Neuronal stem cell (in vitro differentiated cells): Measurements from ENCODE around the gene SLC39A11.

Experiments used
- DNase-seq: peaks from one replicate; pipeline ENCODE4 v3.0.0-alpha.2; 2013; ENCODE audit warnings: low spot score
- H2AFZ ChIP-seq: one replicate; pipeline ENCODE4 v1.6.1; 2013; ENCODE audit warnings: mild to moderate bottlenecking, low read length, inconsistent platforms
- H2AK5ac ChIP-seq: 2 replicates; pipeline ENCODE4 v1.6.1; 2013; ENCODE audit warnings: low read depth, mild to moderate bottlenecking, inconsistent platforms, low read length, moderate library complexity, mixed read lengths
- H2BK120ac ChIP-seq: 2 replicates; pipeline ENCODE4 v1.6.1; 2013; ENCODE audit warnings: low read depth, mild to moderate bottlenecking, inconsistent platforms, low read length, moderate library complexity, mixed read lengths
- H2BK12ac ChIP-seq: one replicate; pipeline ENCODE4 v1.6.1; 2013; ENCODE audit warnings: low read length, inconsistent platforms
- H2BK15ac ChIP-seq: 2 replicates; pipeline ENCODE4 v1.6.1; 2013; ENCODE audit warnings: mild to moderate bottlenecking, low read length, inconsistent platforms, mixed read lengths
- H2BK5ac ChIP-seq: one replicate; pipeline ENCODE4 v1.6.1; 2013; ENCODE audit warnings: inconsistent platforms, mild to moderate bottlenecking, low read length, moderate library complexity
- H3K14ac ChIP-seq: one replicate; pipeline ENCODE4 v1.6.1; 2013; ENCODE audit warnings: low read length, inconsistent platforms
- H3K18ac ChIP-seq: 2 replicates; pipeline ENCODE4 v1.6.1; 2013; ENCODE audit warnings: low read length, inconsistent platforms
- H3K23ac ChIP-seq: 2 replicates; pipeline ENCODE4 v1.6.1; 2013; ENCODE audit warnings: low read depth, mild to moderate bottlenecking, mixed read lengths, low read length, inconsistent platforms; ENCODE audit not compliant: poor library complexity
- H3K27ac ChIP-seq: replicated peaks from 3 replicates; pipeline ENCODE4 v1.5.1; 2013; ENCODE audit warnings: low read length, inconsistent platforms
- H3K27me3 ChIP-seq, 3 experiments: 2 replicates each; pipeline ENCODE4 v1.6.1; 2013; ENCODE audit warnings: low read length in 3 of 3, mild to moderate bottlenecking in 2 of 3, inconsistent platforms in 1 of 3, low read depth in 1 of 3, mixed read lengths in 1 of 3, moderate library complexity in 1 of 3; ENCODE audit not compliant: control insufficient read depth in 3 of 3, insufficient read depth in 3 of 3
- H3K36me3 ChIP-seq, 2 donors: replicated peaks in 1 of 2; 2 replicates each; pipeline ENCODE4 v1.6.1; 2013; ENCODE audit warnings: low read length in 2 of 2; ENCODE audit not compliant: control insufficient read depth in 2 of 2, insufficient read depth in 2 of 2
- H3K4ac ChIP-seq: 2 replicates; pipeline ENCODE4 v1.6.1; 2013; ENCODE audit warnings: inconsistent platforms, mild to moderate bottlenecking, low read length, moderate library complexity
- H3K4me1 ChIP-seq, 2 donors: 1 replicate in 1 of 2; 2 replicates in 1 of 2; pipeline ENCODE4 v1.6.1; 2013; ENCODE audit warnings: low read length in 2 of 2, low read depth in 1 of 2; ENCODE audit not compliant: control insufficient read depth in 2 of 2, insufficient read depth in 1 of 2
- H3K4me2 ChIP-seq: one replicate; pipeline ENCODE4 v1.6.1; 2013; ENCODE audit warnings: mild to moderate bottlenecking, low read length, inconsistent platforms; ENCODE audit not compliant: insufficient read depth, poor library complexity, severe bottlenecking
- H3K4me3 ChIP-seq, 2 donors: 2 replicates each; pipeline ENCODE4 v1.5.1; 2013; ENCODE audit warnings: low read length in 2 of 2, mild to moderate bottlenecking in 2 of 2, inconsistent platforms in 1 of 2, moderate library complexity in 1 of 2
- H3K79me1 ChIP-seq: one replicate; pipeline ENCODE4 v1.6.1; 2013; ENCODE audit warnings: low read depth, mild to moderate bottlenecking, inconsistent platforms, low read length, moderate library complexity
- H3K9ac ChIP-seq: one replicate; pipeline ENCODE4 v1.6.1; 2013; ENCODE audit warnings: mild to moderate bottlenecking, low read depth, low read length, inconsistent platforms; ENCODE audit not compliant: poor library complexity
- H3K9me3 ChIP-seq, 2 donors: replicated peaks in 1 of 2; 2 replicates each; pipeline versions ENCODE3 to v1.6.1; 2013; ENCODE audit warnings: low read length in 2 of 2, mild to moderate bottlenecking in 2 of 2, inconsistent platforms in 1 of 2, low read depth in 1 of 2, mixed read lengths in 1 of 2, moderate library complexity in 1 of 2; ENCODE audit not compliant: control insufficient read depth in 2 of 2, insufficient read depth in 1 of 2
- H4K8ac ChIP-seq: one replicate; pipeline ENCODE4 v1.6.1; 2013; ENCODE audit warnings: low read depth, mild to moderate bottlenecking, inconsistent platforms, low read length, moderate library complexity
- H4K91ac ChIP-seq: one replicate; pipeline ENCODE4 v1.6.1; 2013; ENCODE audit warnings: low read length, low read depth, mild to moderate bottlenecking, inconsistent platforms; ENCODE audit not compliant: poor library complexity
- WGBS, 2 donors: extraction: QIAGEN DNeasy Blood & Tissue Kit; methylation state at CpG; one replicate each; pipeline ENCODE4 v1.1.7; 2013; ENCODE audit warnings: missing lambda C conversion rate in 2 of 2, mixed read lengths in 1 of 2; ENCODE audit not compliant: insufficient read length in 2 of 2, insufficient replicate concordance in 1 of 2; ENCODE audit errors: extremely low coverage in 2 of 2; 5-methylcytosine and 5-hydroxymethylcytosine counted together

Gene SLC39A11

GRCh38 chr17:72926171-72926570 lies 166.3 kb downstream of the SLC39A11 start:
- Histone ChIP-seq H2AFZ (no peak overlapping the region), H3K4me2 (no peak overlapping the region), H2BK12ac (no peak overlapping the region), H4K8ac (no peak overlapping the region), H3K4ac (no peak overlapping the region), H3K27me3 (no peaks in the 10 kb centered on the region), H4K91ac (no peak overlapping the region), H3K79me1 (no peaks in the 10 kb centered on the region), H2BK15ac (no peak overlapping the region), H2BK5ac (no peak overlapping the region), H3K14ac (no peak overlapping the region), H2AK5ac (no peak overlapping the region), H3K4me3 (no peak overlapping the region), H3K36me3 (no peaks in the 10 kb centered on the region), H3K9ac (no peak overlapping the region), H3K9me3 (peaks cover 0 to 1% of the 10 kb centered on the region in 2 donors), H3K4me1 (peaks cover 7 to 12% of the 10 kb centered on the region in 2 donors), H3K18ac (no peak overlapping the region), H2BK120ac (no peak overlapping the region), H3K27ac (no peak overlapping the region), H3K23ac (no peak overlapping the region)
- no CpG with 5 or more reads among the region's 1 CpG for WGBS, 2 donors
- DNase-seq: no peak

GRCh38 chr17:72924196-72924595 lies 168.3 kb downstream of the SLC39A11 start:
- H4K91ac ChIP-seq: no peak overlapping the region
- H3K4me2 ChIP-seq: no peak overlapping the region
- no peaks in the 10 kb centered on the region for H3K36me3 ChIP-seq
- H3K18ac ChIP-seq: no peak overlapping the region
- no peak overlapping the region for H3K9ac ChIP-seq
- H2AFZ ChIP-seq: no peak overlapping the region
- no peak overlapping the region for H3K27ac ChIP-seq
- H2BK5ac ChIP-seq: no peak overlapping the region
- H3K4ac ChIP-seq: no peak overlapping the region
- no peak overlapping the region for H2BK120ac ChIP-seq
- no CpG with 5 or more reads among the region's 2 CpGs for WGBS, 2 donors
- H3K9me3 ChIP-seq: peaks cover 0 to 1% of the 10 kb centered on the region in 2 donors
- no peak overlapping the region for H4K8ac ChIP-seq
- no peak overlapping the region for H2AK5ac ChIP-seq
- no peak overlapping the region for H2BK15ac ChIP-seq
- no peak overlapping the region for H3K23ac ChIP-seq
- DNase-seq: no peak
- H3K27me3 ChIP-seq: no peaks in the 10 kb centered on the region
- H3K79me1 ChIP-seq: no peaks in the 10 kb centered on the region
- H3K14ac ChIP-seq: no peak overlapping the region
- H3K4me1 ChIP-seq: peaks cover 0 to under 1% of the 10 kb centered on the region in 2 donors
- no peak overlapping the region for H3K4me3 ChIP-seq
- no peak overlapping the region for H2BK12ac ChIP-seq

- Histone ChIP-seq H4K91ac (no peak overlapping the region), H3K4ac (no peak overlapping the region), H3K9ac (no peak overlapping the region), H3K18ac (no peak overlapping the region), H3K9me3 (peaks cover 0 to 1% of the 10 kb centered on the region in 2 donors), H3K4me3 (no peak overlapping the region), H3K36me3 (no peaks in the 10 kb centered on the region), H3K23ac (no peak overlapping the region), H3K4me2 (no peak overlapping the region), H3K14ac (no peak overlapping the region), H3K79me1 (no peaks in the 10 kb centered on the region), H2AFZ (no peak overlapping the region), H3K4me1 (no peaks in the 10 kb centered on the region), H3K27me3 (no peaks in the 10 kb centered on the region), H2BK120ac (no peak overlapping the region), H4K8ac (no peak overlapping the region), H2BK5ac (no peak overlapping the region), H2BK15ac (no peak overlapping the region), H2BK12ac (no peak overlapping the region), H2AK5ac (no peak overlapping the region), H3K27ac (no peak overlapping the region)
- DNase-seq: no peak
- no CpG with 5 or more reads among the region's 3 CpGs for WGBS, 2 donors
Measured at GRCh38 chr17:72922219-72922618, 170.3 kb downstream of the SLC39A11 start.

- no peak overlapping the region for H3K14ac ChIP-seq
- H2BK120ac ChIP-seq: no peak overlapping the region
- H3K79me1 ChIP-seq: no peaks in the 10 kb centered on the region
- no peak overlapping the region for H3K4me2 ChIP-seq
- H3K4ac ChIP-seq: no peak overlapping the region
- DNase-seq: no peak
- no peak overlapping the region for H4K8ac ChIP-seq
- no peak overlapping the region for H2BK5ac ChIP-seq
- no peak overlapping the region for H2AFZ ChIP-seq
- no CpG with 5 or more reads among the region's 5 CpGs for WGBS, 2 donors
- no peaks in the 10 kb centered on the region for H3K4me1 ChIP-seq
- peaks cover 0 to 4% of the 10 kb centered on the region in 2 donors for H3K9me3 ChIP-seq
- H3K9ac ChIP-seq: no peak overlapping the region
- H4K91ac ChIP-seq: no peak overlapping the region
- H3K4me3 ChIP-seq: no peak overlapping the region
- H3K27ac ChIP-seq: no peak overlapping the region
- H2BK12ac ChIP-seq: no peak overlapping the region
- H2AK5ac ChIP-seq: no peak overlapping the region
- no peaks in the 10 kb centered on the region for H3K27me3 ChIP-seq
- no peak overlapping the region for H3K18ac ChIP-seq
- H3K23ac ChIP-seq: no peak overlapping the region
- no peaks in the 10 kb centered on the region for H3K36me3 ChIP-seq
- H2BK15ac ChIP-seq: no peak overlapping the region
Measured at GRCh38 chr17:72921347-72922054, 171.0 kb downstream of the SLC39A11 start.
